Fibroblast of the aortic adventitia (primary cell): ENCODE data around the gene SGO2. TPM values are rescaled to one million over a fixed set of nuclear protein-coding genes. Genes with fewer than 3 reads are reported as not detected.

Experiments
- DNase-seq: peaks from one replicate; pipeline ENCODE4 v3.0.0-alpha.2; 2010; ENCODE audit warnings: low read depth
- H3K4me3 ChIP-seq: 2 replicates; pipeline ENCODE4 v1.5.1; 2011; ENCODE audit warnings: low read depth, mild to moderate bottlenecking, control low read depth, low read length, moderate library complexity
- total RNA-seq: library from RNA; depleted of rRNA; stranded (reverse); fragments of >200 nt; gene quantifications from 2 replicates; pipeline ENCODE4 v1.2.3, GENCODE V29; 2012; ENCODE audit warnings: low replicate concordance
- TF ChIP-seq, protein P1 (sequence below): IDR thresholded peaks from 2 replicates; pipeline ENCODE4 v1.5.1; 2011; ENCODE audit warnings: mild to moderate bottlenecking, low read length, control low read depth, inconsistent platforms; ENCODE audit not compliant: insufficient read depth

The SGO2 gene
- total RNA-seq, 1 donor: 23.3 TPM

DNA sequence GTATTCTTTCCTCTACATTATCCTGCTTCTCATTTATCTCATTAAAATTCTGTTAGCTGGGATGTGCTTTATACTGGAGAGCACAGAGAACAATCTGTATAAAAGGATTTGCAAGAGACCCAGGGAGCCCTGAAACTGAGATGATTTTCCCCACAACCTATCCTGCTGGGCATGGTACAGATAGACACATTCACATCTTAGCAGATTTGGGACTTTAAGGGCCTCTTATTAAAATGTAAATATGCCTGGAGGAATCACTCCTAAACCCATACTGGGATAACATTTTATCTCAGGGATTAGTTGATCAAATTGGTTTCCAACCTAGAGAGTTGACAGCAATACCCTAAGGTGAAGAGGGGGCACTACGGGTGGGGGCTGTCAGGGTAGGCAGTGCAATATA, 105.3 kb downstream of the SGO2 start:
- H3K4me3 ChIP-seq: no peak overlapping the region
- no peak for DNase-seq
- TF ChIP-seq, protein P1, sequence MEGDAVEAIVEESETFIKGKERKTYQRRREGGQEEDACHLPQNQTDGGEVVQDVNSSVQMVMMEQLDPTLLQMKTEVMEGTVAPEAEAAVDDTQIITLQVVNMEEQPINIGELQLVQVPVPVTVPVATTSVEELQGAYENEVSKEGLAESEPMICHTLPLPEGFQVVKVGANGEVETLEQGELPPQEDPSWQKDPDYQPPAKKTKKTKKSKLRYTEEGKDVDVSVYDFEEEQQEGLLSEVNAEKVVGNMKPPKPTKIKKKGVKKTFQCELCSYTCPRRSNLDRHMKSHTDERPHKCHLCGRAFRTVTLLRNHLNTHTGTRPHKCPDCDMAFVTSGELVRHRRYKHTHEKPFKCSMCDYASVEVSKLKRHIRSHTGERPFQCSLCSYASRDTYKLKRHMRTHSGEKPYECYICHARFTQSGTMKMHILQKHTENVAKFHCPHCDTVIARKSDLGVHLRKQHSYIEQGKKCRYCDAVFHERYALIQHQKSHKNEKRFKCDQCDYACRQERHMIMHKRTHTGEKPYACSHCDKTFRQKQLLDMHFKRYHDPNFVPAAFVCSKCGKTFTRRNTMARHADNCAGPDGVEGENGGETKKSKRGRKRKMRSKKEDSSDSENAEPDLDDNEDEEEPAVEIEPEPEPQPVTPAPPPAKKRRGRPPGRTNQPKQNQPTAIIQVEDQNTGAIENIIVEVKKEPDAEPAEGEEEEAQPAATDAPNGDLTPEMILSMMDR: no peak

Other genes with a start within 250 kb of the SGO2 start
- gene SPATS2L, start 219.5 kb upstream of the SGO2 start, total RNA-seq: 40.7 and 117 TPM in 2 replicates
- gene KCTD18, start 16.1 kb upstream of the SGO2 start, total RNA-seq: 24.9 and 26.4 TPM in 2 replicates
- 23.6 and 84.0 TPM in 2 replicates for gene AOX1, start 59.8 kb downstream of the SGO2 start, total RNA-seq